Measurements from ENCODE around the gene ATP11A.
"Not testable (repeated sequence)": the region's sequence is repeated elsewhere in the genome, so short reads cannot be mapped to it uniquely, and the experiment has no call there.

The ATP11A gene

GRCh38 chr13:112837371-112838037, 147.7 kb downstream of the ATP11A start:
- no peak for TF ChIP-seq CTCF (conservative IDR thresholded peaks at IDR 0.05; ENCODE audit: low read length)
- H3K4me3 ChIP-seq (ENCODE audit: low read length) = no peak overlapping the region
- peak; percentile 65 for DNase-seq (ENCODE audit: low read depth)

GRCh38 chr13:112838038-112838841, 148.4 kb downstream of the ATP11A start:
- no peak overlapping the region for H3K4me3 ChIP-seq (ENCODE audit: low read length)
- no peak for TF ChIP-seq CTCF (conservative IDR thresholded peaks at IDR 0.05; ENCODE audit: low read length)
- DNase-seq (ENCODE audit: low read depth) = no peak

GRCh38 chr13:112838842-112839117, 148.9 kb downstream of the ATP11A start:
- TF ChIP-seq CTCF (conservative IDR thresholded peaks at IDR 0.05; ENCODE audit: low read length) = no peak
- no peak overlapping the region for H3K4me3 ChIP-seq (ENCODE audit: low read length)
- no peak for DNase-seq (ENCODE audit: low read depth)

GRCh38 chr13:112839356-112840105, 149.7 kb downstream of the ATP11A start:
- DNase-seq (ENCODE audit: low read depth) = peak; percentile 91
- 0 out of 2 replicates have a peak, but pooled peaks have one; percentile 12 for TF ChIP-seq CTCF (conservative IDR thresholded peaks at IDR 0.05; ENCODE audit: low read length)
- H3K4me3 ChIP-seq (ENCODE audit: low read length) = no peak overlapping the region

- no peak overlapping the region for H3K4me3 ChIP-seq (ENCODE audit: low read length)
- no peak for DNase-seq (ENCODE audit: low read depth)
Measured at GRCh38 chr13:112840472-112841302, 150.8 kb downstream of the ATP11A start.

GRCh38 chr13:112841303-112842015, 151.6 kb downstream of the ATP11A start:
- not testable (repeated sequence) for DNase-seq (ENCODE audit: low read depth); H3K4me3 ChIP-seq (ENCODE audit: low read length)

More at GRCh38 chr13:112840472-112841302, 150.8 kb downstream of the ATP11A start:
- TF ChIP-seq CTCF (conservative IDR thresholded peaks at IDR 0.05; ENCODE audit: low read length) = no peak
